HepG2 (cell line): Measurements from ENCODE around the gene CEP104. TPM values are rescaled to one million over a fixed set of nuclear protein-coding genes. Genes with fewer than 3 reads are reported as not detected.

ENCODE experiments used
- ATAC-seq: fragments of 200-7000 bp; cut with Tn5 transposase; 3 replicates; pipeline ENCODE4 v1.9.1; 2020; ENCODE audit warnings: mild to moderate bottlenecking, moderate library complexity
- BruUV-seq: library from RNA; stranded (reverse); fragments of 400-500 nt; replicated peaks from 2 replicates; lab custom pipeline; 2021; lab: Mats Ljungman, UMichigan
- CTCF ChIA-PET: fragments of 300-600 bp; formaldehyde crosslinking; extraction: SDS; loops from one replicate; lab custom pipeline; 2021; ENCODE audit warnings: low total read pairs, inconsistent platforms, low intra/inter-chr PET ratio; lab: Yijun Ruan, JAX
- POLR2A ChIA-PET: fragments of 350-600 bp; sonication (Branson Sonifier 250); formaldehyde crosslinking; loops from one replicate; lab custom pipeline; 2020; ENCODE audit warnings: antibody characterized with exemption, inconsistent platforms; lab: Yijun Ruan, JAX
- DNase-seq: peaks from one replicate; pipeline ENCODE4 v3.0.0-alpha.2; 2015; ENCODE audit warnings: low spot score
- FAIRE-seq: peaks from 3 replicates; lab custom pipeline; 2011; peaks lifted over from hg19 to GRCh38; lab: Jason Lieb, UNC
- H2AFZ ChIP-seq: one replicate; pipeline ENCODE4 v1.6.1; 2011; ENCODE audit warnings: low read length, inconsistent platforms
- H3K27ac ChIP-seq: fragments of 300-600 bp; 3 replicates; pipeline ENCODE4 v1.8.0; 2011; ENCODE audit warnings: mixed run types, mild to moderate bottlenecking, mixed read lengths, low read length, inconsistent platforms; ENCODE audit not compliant: insufficient read depth; ENCODE audit errors: extremely low read length
- H3K27me3 ChIP-seq, 2 experiments: fragments of 200-600 bp in 1 of 2; 2 replicates in 1 of 2; 3 replicates in 1 of 2; pipeline versions ENCODE4 v1.6.0 to v1.8.0; 2011; ENCODE audit warnings: low read length in 2 of 2, mild to moderate bottlenecking in 2 of 2, moderate library complexity in 2 of 2, inconsistent platforms in 1 of 2; ENCODE audit not compliant: insufficient read depth in 2 of 2, control insufficient read depth in 1 of 2
- H3K36me3 ChIP-seq, 2 experiments: fragments of 200-600 bp in 1 of 2; replicated peaks in 1 of 2; 2 replicates in 1 of 2; 3 replicates in 1 of 2; pipeline versions ENCODE4 v1.5.1 to v1.8.0; 2011; ENCODE audit warnings: low read length in 2 of 2, inconsistent platforms in 1 of 2; ENCODE audit not compliant: insufficient read depth in 2 of 2, control insufficient read depth in 1 of 2
- H3K4me1 ChIP-seq: 2 replicates; pipeline ENCODE4 v1.5.1; 2012; ENCODE audit warnings: low read length, inconsistent platforms; ENCODE audit not compliant: insufficient read depth
- H3K4me2 ChIP-seq: 2 replicates; pipeline ENCODE4 v1.6.0; 2011; ENCODE audit warnings: low read depth, low read length, inconsistent platforms
- H3K4me3 ChIP-seq, 3 experiments: fragments of 200-600 bp in 1 of 3; sonication (generic), shearing (Covaris generic) in 1 of 3; replicated peaks in 1 of 3; 2 replicates each; pipeline ENCODE4 v1.5.1; 2011 to 2016; ENCODE audit warnings: low read length in 3 of 3, inconsistent platforms in 2 of 3, low read depth in 2 of 3, mild to moderate bottlenecking in 2 of 3, control low read depth in 1 of 3, mixed read lengths in 1 of 3; ENCODE audit not compliant: insufficient read depth in 1 of 3
- H3K79me2 ChIP-seq: one replicate; pipeline ENCODE4 v1.6.1; 2011; ENCODE audit warnings: low read length, inconsistent platforms; ENCODE audit not compliant: insufficient read depth
- H3K9ac ChIP-seq: 2 replicates; pipeline ENCODE4 v1.6.0; 2011; ENCODE audit warnings: mild to moderate bottlenecking, low read depth, low read length, inconsistent platforms; ENCODE audit not compliant: insufficient read depth
- H3K9me3 ChIP-seq: 2 replicates; pipeline ENCODE4 v1.5.1; 2012; ENCODE audit warnings: mild to moderate bottlenecking, low read length
- H4K20me1 ChIP-seq: 2 replicates; pipeline ENCODE4 v1.6.0; 2011; ENCODE audit warnings: inconsistent platforms, mild to moderate bottlenecking, low read length, moderate library complexity; ENCODE audit not compliant: insufficient read depth
- AGO1 ChIP-seq: fragments of 200-400 bp; formaldehyde crosslinking; IDR thresholded peaks from 2 replicates; pipeline ENCODE4 v1.6.1; 2017; ENCODE audit warnings: mild to moderate bottlenecking, low read depth, low read length, moderate library complexity; ENCODE audit not compliant: poor library complexity, severe bottlenecking
- DZIP1 ChIP-seq: sonication (generic); formaldehyde crosslinking; IDR thresholded peaks from 2 replicates; pipeline ENCODE4 v1.5.0; 2020; ENCODE audit warnings: mild to moderate bottlenecking, missing genetic modification reagents
- EHMT2 ChIP-seq: fragments of 200-600 bp; sonication (generic); IDR thresholded peaks from 2 replicates; pipeline ENCODE4 v1.7.0; 2017; ENCODE audit warnings: antibody characterized with exemption, low read depth, low read length, borderline replicate concordance
- KLF16 ChIP-seq, 2 experiments: sonication (generic) in 1 of 2; formaldehyde crosslinking in 1 of 2; IDR thresholded peaks; 2 replicates each; pipeline versions ENCODE4 v1.6.1 to v1.8.0; 2016 to 2023; ENCODE audit warnings: missing genetic modification reagents in 2 of 2, missing compliant biosample characterization in 1 of 2
- NCOA1 ChIP-seq: sonication (generic); formaldehyde crosslinking; IDR thresholded peaks from 2 replicates; pipeline ENCODE4 v1.9.0; 2021; ENCODE audit warnings: missing genetic modification reagents
- NFRKB ChIP-seq: fragments of 450-650 bp; IDR thresholded peaks from 2 replicates; pipeline ENCODE4 v1.6.1; 2017
- ZC3H4 ChIP-seq: sonication (generic); formaldehyde crosslinking; IDR thresholded peaks from 2 replicates; pipeline ENCODE4 v1.4.0; 2020; ENCODE audit warnings: missing genetic modification reagents, borderline replicate concordance
- ZFAT ChIP-seq: sonication (generic); formaldehyde crosslinking; conservative IDR thresholded peaks from 2 replicates; pipeline ENCODE4 v1.8.1; 2023; ENCODE audit warnings: missing genetic modification reagents, inconsistent platforms
- ZGPAT ChIP-seq: IDR thresholded peaks from 2 replicates; pipeline ENCODE4 v1.6.1; 2016; ENCODE audit warnings: mild to moderate bottlenecking
- ZNF136 ChIP-seq: sonication (generic); formaldehyde crosslinking; IDR thresholded peaks from 2 replicates; pipeline ENCODE4 v1.8.1; 2022; ENCODE audit warnings: low read depth, mild to moderate bottlenecking, moderate library complexity, missing genetic modification reagents
- ZNF788 ChIP-seq: sonication (generic); formaldehyde crosslinking; IDR thresholded peaks from 2 replicates; pipeline ENCODE4 v1.5.0; 2020; ENCODE audit warnings: mild to moderate bottlenecking, missing genetic modification reagents, borderline replicate concordance
- ZSCAN9 ChIP-seq: IDR thresholded peaks from 2 replicates; pipeline ENCODE4 v1.6.1; 2016; ENCODE audit warnings: borderline replicate concordance
- WGBS: methylation state at CpG from one replicate; pipeline ENCODE4 v1.1.6; 2017; ENCODE audit warnings: low lambda C conversion rate; 5-methylcytosine and 5-hydroxymethylcytosine counted together
- in situ Hi-C: cut with HindIII; loops from 2 replicates; pipeline ENCODE4 v1.10.0; 2017; ENCODE audit warnings: low pct_unique_long_range_greater_than_20kb; ENCODE audit not compliant: extremely low pct_ligation_motif_present
- intact Hi-C: fragments of 100-400 bp; cut with micrococcal nuclease; formaldehyde crosslinking; loops from one replicate; pipeline ENCODE4 v1.10.0; 2022; ENCODE audit not compliant: unreplicated experiment
- polyA plus RNA-seq, 8 experiments: library from polyadenylated mRNA; depleted of rRNA in 3 of 8; stranded (reverse) in 7 of 8; unstranded in 1 of 8; fragments of >200 nt; fragmentation: Illumina TruSeq in 4 of 8; extraction: Trizol in 4 of 8; gene quantifications; 2 replicates each; pipeline versions ENCODE4 v1.2.1 to v1.2.3, GENCODE V29; 2011 to 2016; ENCODE audit warnings: low read depth in 4 of 8, missing spikeins in 1 of 8, mixed read lengths in 1 of 8; ENCODE audit not compliant: insufficient read depth in 1 of 8
- total RNA-seq, 5 experiments: library from RNA; depleted of rRNA; stranded (reverse); fragments of >200 nt; fragmentation: Illumina TruSeq; extraction: Trizol; gene quantifications; 2 replicates each; pipeline ENCODE4 v1.2.3, GENCODE V29; 2016; ENCODE audit warnings: low read depth in 1 of 5
- TF ChIP-seq, protein P1 (sequence below): sonication (generic); formaldehyde crosslinking; IDR thresholded peaks from 2 replicates; pipeline ENCODE4 v1.8.1; 2023; ENCODE audit warnings: missing genetic modification reagents, mild to moderate bottlenecking, borderline replicate concordance
- TF ChIP-seq, protein P2 (sequence below): sonication (generic); formaldehyde crosslinking; IDR thresholded peaks from 2 replicates; pipeline ENCODE4 v1.4.0; 2020; ENCODE audit warnings: missing genetic modification reagents
- TF ChIP-seq, protein P3 (sequence below): sonication (generic); formaldehyde crosslinking; IDR thresholded peaks from 2 replicates; pipeline ENCODE4 v1.4.0; 2020; ENCODE audit warnings: missing genetic modification reagents, borderline replicate concordance

CEP104 gene
- total and polyA plus RNA-seq, 2 of the 13 experiments (the other 11 are each of a cell fraction or from before 2014, with no cell fraction given): 20.4 to 30.1 TPM

DNA sequence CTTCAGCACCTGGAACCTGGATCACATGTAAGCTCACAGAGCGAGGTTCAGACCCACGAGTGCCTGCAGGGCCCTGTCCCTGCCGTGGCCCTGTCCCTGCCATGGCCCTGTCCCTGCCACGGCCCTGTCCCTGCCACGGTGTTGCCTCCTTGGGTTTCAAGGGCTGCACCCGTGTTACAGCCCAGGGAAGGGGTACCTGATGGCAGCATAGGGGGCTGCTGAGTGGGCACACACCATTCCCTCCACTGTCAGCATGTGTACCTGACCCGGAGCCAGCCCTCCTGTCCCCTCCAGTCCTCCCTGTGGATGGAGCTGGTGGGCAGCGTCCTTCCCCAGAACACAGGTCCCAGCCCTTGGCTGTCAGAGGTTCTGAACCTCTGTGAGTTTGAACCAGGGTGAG lies 15.5 kb upstream of the CEP104 start:
- FAIRE-seq (no peak), DNase-seq (no peak), ATAC-seq (no peak)
- intact Hi-C loops (no loop called here), in situ Hi-C loops (no loop called here)
- Histone ChIP-seq H3K4me3 (no peak overlapping the region), H3K27ac (no peak overlapping the region), H3K27me3 (no peaks in the 10 kb centered on the region), H2AFZ (no peak overlapping the region), H3K79me2 (no peaks in the 10 kb centered on the region), H3K9me3 (no peaks in the 10 kb centered on the region), H4K20me1 (no peaks in the 10 kb centered on the region), H3K36me3 (peaks cover 5 to 7% of the 10 kb centered on the region in 2 experiments; a peak in 3 of 5 replicates), H3K9ac (no peak overlapping the region), H3K4me1 (no peaks in the 10 kb centered on the region), H3K4me2 (no peak overlapping the region)
- ChIA-PET POLR2A (no interaction called here), CTCF (no interaction called here)
- BruUV-seq: no TSS peak
- TF ChIP-seq NFRKB (no peak), KLF16 (CRISPR knock-in tag; IDR thresholded peaks at IDR 0.05) (no peak), ZNF788 (no peak), ZC3H4 (CRISPR knock-in tag) (no peak), ZSCAN9 (CRISPR knock-in tag) (no peak), DZIP1 (CRISPR knock-in tag) (no peak), AGO1 (no peak), NCOA1 (CRISPR knock-in tag) (no peak), ZGPAT (CRISPR knock-in tag) (no peak), ZFAT (no peak), ZNF136 (no peak), EHMT2 (no peak)
- TF ChIP-seq, protein P1, sequence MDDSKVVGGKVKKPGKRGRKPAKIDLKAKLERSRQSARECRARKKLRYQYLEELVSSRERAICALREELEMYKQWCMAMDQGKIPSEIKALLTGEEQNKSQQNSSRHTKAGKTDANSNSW (CRISPR knock-in tag): no peak
- TF ChIP-seq, protein P2, sequence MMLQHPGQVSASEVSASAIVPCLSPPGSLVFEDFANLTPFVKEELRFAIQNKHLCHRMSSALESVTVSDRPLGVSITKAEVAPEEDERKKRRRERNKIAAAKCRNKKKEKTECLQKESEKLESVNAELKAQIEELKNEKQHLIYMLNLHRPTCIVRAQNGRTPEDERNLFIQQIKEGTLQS: no peak
- TF ChIP-seq, protein P3, sequence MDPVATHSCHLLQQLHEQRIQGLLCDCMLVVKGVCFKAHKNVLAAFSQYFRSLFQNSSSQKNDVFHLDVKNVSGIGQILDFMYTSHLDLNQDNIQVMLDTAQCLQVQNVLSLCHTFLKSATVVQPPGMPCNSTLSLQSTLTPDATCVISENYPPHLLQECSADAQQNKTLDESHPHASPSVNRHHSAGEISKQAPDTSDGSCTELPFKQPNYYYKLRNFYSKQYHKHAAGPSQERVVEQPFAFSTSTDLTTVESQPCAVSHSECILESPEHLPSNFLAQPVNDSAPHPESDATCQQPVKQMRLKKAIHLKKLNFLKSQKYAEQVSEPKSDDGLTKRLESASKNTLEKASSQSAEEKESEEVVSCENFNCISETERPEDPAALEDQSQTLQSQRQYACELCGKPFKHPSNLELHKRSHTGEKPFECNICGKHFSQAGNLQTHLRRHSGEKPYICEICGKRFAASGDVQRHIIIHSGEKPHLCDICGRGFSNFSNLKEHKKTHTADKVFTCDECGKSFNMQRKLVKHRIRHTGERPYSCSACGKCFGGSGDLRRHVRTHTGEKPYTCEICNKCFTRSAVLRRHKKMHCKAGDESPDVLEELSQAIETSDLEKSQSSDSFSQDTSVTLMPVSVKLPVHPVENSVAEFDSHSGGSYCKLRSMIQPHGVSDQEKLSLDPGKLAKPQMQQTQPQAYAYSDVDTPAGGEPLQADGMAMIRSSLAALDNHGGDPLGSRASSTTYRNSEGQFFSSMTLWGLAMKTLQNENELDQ: no peak
- WGBS: 92% methylated on average over 5 of the region's 8 CpGs
